Measurements from ENCODE around the gene CCDC102A.
"Not testable (repeated sequence)": the region's sequence is repeated elsewhere in the genome, so short reads cannot be mapped to it uniquely, and the experiment has no call there.

Gene CCDC102A

DNA sequence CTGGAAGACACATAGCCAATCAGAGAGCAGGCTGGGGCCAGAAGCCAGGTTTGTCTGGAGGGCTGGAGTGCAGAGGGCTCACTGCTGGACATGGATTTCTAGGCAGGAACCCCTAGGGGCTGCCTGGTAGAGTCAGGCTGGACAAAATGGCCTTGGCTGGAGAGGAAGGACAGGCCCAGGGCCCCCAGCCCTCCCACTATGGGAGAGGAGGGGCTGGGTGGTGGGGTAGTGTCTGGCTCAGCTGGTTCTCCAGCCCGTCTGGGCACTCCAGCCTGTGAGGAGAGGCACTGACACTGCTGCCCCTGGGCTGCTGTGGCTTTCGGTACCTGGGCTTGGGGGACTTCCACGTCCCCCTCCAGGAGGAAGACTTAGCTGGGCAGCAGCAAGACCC, 28.3 kb downstream of the CCDC102A start:
- peaks cover 33% of the 10 kb centered on the region; the same call in 1 of the 2 replicates for H3K4me1 ChIP-seq (ENCODE audit: control insufficient read depth, insufficient read depth, low read length)
- H3K9ac ChIP-seq (ENCODE audit: low read length): peak overlapping the region; percentile 36
- peak overlapping the region; percentile 46; the same call in 1 of the 2 replicates for H3K27ac ChIP-seq (ENCODE audit: low read depth, low read length)
- no peaks in the 10 kb centered on the region for H3K27me3 ChIP-seq (ENCODE audit: control insufficient read depth, insufficient read depth, low read length)
- H3K9me3 ChIP-seq (ENCODE audit: control insufficient read depth, insufficient read depth, low read depth, low read length): no peaks in the 10 kb centered on the region
- no peaks in the 10 kb centered on the region for H3K36me3 ChIP-seq (ENCODE audit: control insufficient read depth, insufficient read depth, low read length)
- no peak overlapping the region for H3K4me3 ChIP-seq (ENCODE audit: low read depth, low read length)

- H3K9me3 ChIP-seq (ENCODE audit: control insufficient read depth, insufficient read depth, low read depth, low read length): no peaks in the 10 kb centered on the region
- H3K27ac ChIP-seq (ENCODE audit: low read depth, low read length): peak overlapping the region; percentile 46; the same call in 1 of the 2 replicates
- H3K9ac ChIP-seq (ENCODE audit: low read length): peak overlapping the region; percentile 36
- H3K4me3 ChIP-seq (ENCODE audit: low read depth, low read length): no peak overlapping the region
- H3K4me1 ChIP-seq (ENCODE audit: control insufficient read depth, insufficient read depth, low read length): peaks cover 32% of the 10 kb centered on the region; the same call in 1 of the 2 replicates
- no peaks in the 10 kb centered on the region for H3K36me3 ChIP-seq (ENCODE audit: control insufficient read depth, insufficient read depth, low read length)
- no peaks in the 10 kb centered on the region for H3K27me3 ChIP-seq (ENCODE audit: control insufficient read depth, insufficient read depth, low read length)
Observed at GRCh38 chr16:57507136-57508034, 29.0 kb downstream of the CCDC102A start.

- Histone ChIP-seq H3K4me3 (ENCODE audit: low read depth, low read length) (no peak overlapping the region), H3K9me3 (ENCODE audit: control insufficient read depth, insufficient read depth, low read depth, low read length) (no peaks in the 10 kb centered on the region), H3K27me3 (ENCODE audit: control insufficient read depth, insufficient read depth, low read length) (no peaks in the 10 kb centered on the region), H3K9ac (ENCODE audit: low read length) (no peak overlapping the region), H3K27ac (ENCODE audit: low read depth, low read length) (no peak overlapping the region), H3K36me3 (ENCODE audit: control insufficient read depth, insufficient read depth, low read length) (no peaks in the 10 kb centered on the region), H3K4me1 (ENCODE audit: control insufficient read depth, insufficient read depth, low read length) (peaks cover 35% of the 10 kb centered on the region; the same call in 1 of the 2 replicates)
Observed at GRCh38 chr16:57505169-57505568, 31.2 kb downstream of the CCDC102A start.

DNA sequence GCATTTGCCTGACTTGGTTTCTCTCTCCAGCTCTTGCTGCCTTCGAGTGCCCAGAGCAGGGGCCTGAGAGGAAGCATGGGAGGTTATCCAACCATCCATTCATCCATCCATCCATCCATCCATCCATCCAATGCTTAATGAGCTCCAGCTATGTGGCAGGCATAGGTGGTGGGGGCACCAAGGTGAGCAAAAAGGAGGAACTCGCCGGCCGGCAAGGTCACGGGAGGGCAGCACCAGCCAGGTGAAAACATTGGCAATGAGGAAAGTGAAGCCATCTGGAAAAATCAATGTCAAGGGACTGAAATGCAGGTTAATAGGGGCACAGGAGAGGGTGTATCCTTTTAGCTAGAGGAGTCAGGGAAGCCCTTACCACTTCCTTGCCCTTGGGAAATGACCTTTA, 31.9 kb downstream of the CCDC102A start:
- Histone ChIP-seq H3K4me1 (ENCODE audit: control insufficient read depth, insufficient read depth, low read length) (peaks cover 34% of the 10 kb centered on the region; the same call in 1 of the 2 replicates), H3K9ac (ENCODE audit: low read length) (no peak overlapping the region), H3K27ac (ENCODE audit: low read depth, low read length) (no peak overlapping the region), H3K36me3 (ENCODE audit: control insufficient read depth, insufficient read depth, low read length) (no peaks in the 10 kb centered on the region), H3K4me3 (ENCODE audit: low read depth, low read length) (no peak overlapping the region), H3K27me3 (ENCODE audit: control insufficient read depth, insufficient read depth, low read length) (no peaks in the 10 kb centered on the region), H3K9me3 (ENCODE audit: control insufficient read depth, insufficient read depth, low read depth, low read length) (no peaks in the 10 kb centered on the region)

- no peak overlapping the region for H3K27ac ChIP-seq (ENCODE audit: low read depth, low read length)
- no peaks in the 10 kb centered on the region for H3K9me3 ChIP-seq (ENCODE audit: control insufficient read depth, insufficient read depth, low read depth, low read length)
- H3K4me1 ChIP-seq (ENCODE audit: control insufficient read depth, insufficient read depth, low read length): peaks cover 34% of the 10 kb centered on the region; the same call in 1 of the 2 replicates
- no peaks in the 10 kb centered on the region for H3K27me3 ChIP-seq (ENCODE audit: control insufficient read depth, insufficient read depth, low read length)
- no peak overlapping the region for H3K9ac ChIP-seq (ENCODE audit: low read length)
- no peak overlapping the region for H3K4me3 ChIP-seq (ENCODE audit: low read depth, low read length)
- H3K36me3 ChIP-seq (ENCODE audit: control insufficient read depth, insufficient read depth, low read length): no peaks in the 10 kb centered on the region
Observed at GRCh38 chr16:57504001-57504400, 32.4 kb downstream of the CCDC102A start.

DNA sequence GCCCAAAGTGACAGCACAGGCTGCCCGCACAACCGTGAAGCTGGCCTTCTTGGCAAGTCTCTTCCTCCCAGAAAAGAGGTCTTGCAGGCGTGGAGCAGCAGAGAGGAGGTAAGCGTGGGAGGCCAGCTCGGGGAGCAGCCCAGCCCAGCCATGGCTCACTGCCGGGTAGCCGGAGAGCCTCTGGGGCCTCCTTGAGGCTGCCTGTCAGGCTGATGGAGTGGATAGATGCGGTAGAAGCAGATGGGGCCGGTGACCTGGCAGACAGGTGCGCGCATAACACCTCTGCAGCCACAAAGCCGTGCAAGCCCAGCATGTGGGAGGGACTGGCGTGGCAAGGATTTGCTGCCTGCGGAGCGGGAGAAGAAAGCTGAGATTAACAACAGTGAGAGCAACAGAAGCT, 33.0 kb downstream of the CCDC102A start:
- H3K4me3 ChIP-seq (ENCODE audit: low read depth, low read length): no peak overlapping the region
- no peak overlapping the region for H3K9ac ChIP-seq (ENCODE audit: low read length)
- no peaks in the 10 kb centered on the region for H3K36me3 ChIP-seq (ENCODE audit: control insufficient read depth, insufficient read depth, low read length)
- H3K9me3 ChIP-seq (ENCODE audit: control insufficient read depth, insufficient read depth, low read depth, low read length): no peaks in the 10 kb centered on the region
- no peaks in the 10 kb centered on the region for H3K27me3 ChIP-seq (ENCODE audit: control insufficient read depth, insufficient read depth, low read length)
- H3K27ac ChIP-seq (ENCODE audit: low read depth, low read length): no peak overlapping the region
- peaks cover 31% of the 10 kb centered on the region; the same call in 1 of the 2 replicates for H3K4me1 ChIP-seq (ENCODE audit: control insufficient read depth, insufficient read depth, low read length)

DNA sequence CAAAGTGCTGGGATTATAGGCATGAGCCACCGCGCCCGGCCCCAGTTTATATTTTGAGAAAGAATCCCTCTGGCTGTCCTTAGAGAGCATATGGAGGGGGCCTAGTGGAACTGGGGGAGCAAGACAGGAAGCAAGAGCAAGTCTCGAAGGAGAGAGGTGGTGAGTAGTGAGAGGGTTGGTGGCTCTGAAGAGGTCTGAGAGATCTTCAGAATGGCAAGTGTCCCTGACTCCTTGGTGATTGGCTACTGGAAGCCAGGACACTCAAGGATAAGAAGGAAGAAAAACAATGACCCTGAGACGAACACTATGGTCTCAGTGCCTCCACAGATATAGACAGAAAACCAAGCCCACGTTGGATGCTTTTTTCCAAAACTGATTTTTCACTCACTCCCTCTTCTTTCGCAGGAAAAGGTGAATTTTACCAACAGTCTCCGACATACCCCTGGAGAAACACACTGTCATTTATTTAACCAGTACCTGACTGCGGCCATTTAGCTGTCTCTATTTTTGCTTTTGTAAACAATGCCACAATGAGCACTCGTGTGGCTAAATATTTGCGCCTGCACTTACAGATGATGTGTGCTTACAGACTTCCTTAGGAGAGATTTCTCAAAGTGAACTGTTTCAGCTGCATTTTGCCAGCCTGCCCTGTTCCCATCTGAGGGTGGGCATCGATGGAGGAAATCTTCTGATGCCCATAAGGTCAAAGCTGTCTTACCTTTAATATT, 34.2 kb downstream of the CCDC102A start:
- Histone ChIP-seq H3K36me3 (ENCODE audit: control insufficient read depth, insufficient read depth, low read length) (no peaks in the 10 kb centered on the region), H3K9me3 (ENCODE audit: control insufficient read depth, insufficient read depth, low read depth, low read length) (no peaks in the 10 kb centered on the region), H3K4me3 (ENCODE audit: low read depth, low read length) (no peak overlapping the region), H3K4me1 (ENCODE audit: control insufficient read depth, insufficient read depth, low read length) (peaks cover 20% of the 10 kb centered on the region; the same call in 1 of the 2 replicates), H3K27ac (ENCODE audit: low read depth, low read length) (no peak overlapping the region), H3K27me3 (ENCODE audit: control insufficient read depth, insufficient read depth, low read length) (no peaks in the 10 kb centered on the region), H3K9ac (ENCODE audit: low read length) (no peak overlapping the region)

- peak overlapping the region; percentile 1; the same call in 1 of the 2 replicates for H3K27ac ChIP-seq (ENCODE audit: low read depth, low read length)
- no peak overlapping the region for H3K4me3 ChIP-seq (ENCODE audit: low read depth, low read length)
- no peaks in the 10 kb centered on the region for H3K27me3 ChIP-seq (ENCODE audit: control insufficient read depth, insufficient read depth, low read length)
- H3K9ac ChIP-seq (ENCODE audit: low read length): peak overlapping the region; percentile 30
- peaks cover 17% of the 10 kb centered on the region; the same call in 1 of the 2 replicates for H3K4me1 ChIP-seq (ENCODE audit: control insufficient read depth, insufficient read depth, low read length)
- no peaks in the 10 kb centered on the region for H3K9me3 ChIP-seq (ENCODE audit: control insufficient read depth, insufficient read depth, low read depth, low read length)
- H3K36me3 ChIP-seq (ENCODE audit: control insufficient read depth, insufficient read depth, low read length): no peaks in the 10 kb centered on the region
Observed at GRCh38 chr16:57501492-57501891, 34.9 kb downstream of the CCDC102A start.

GRCh38 chr16:57500578-57501111, 35.7 kb downstream of the CCDC102A start:
- Histone ChIP-seq H3K4me1 (ENCODE audit: control insufficient read depth, insufficient read depth, low read length) (peaks cover 17% of the 10 kb centered on the region; the same call in 1 of the 2 replicates), H3K4me3 (ENCODE audit: low read depth, low read length) (no peak overlapping the region), H3K27ac (ENCODE audit: low read depth, low read length) (peak overlapping the region; percentile 1; the same call in 1 of the 2 replicates), H3K36me3 (ENCODE audit: control insufficient read depth, insufficient read depth, low read length) (no peaks in the 10 kb centered on the region), H3K9ac (ENCODE audit: low read length) (peak overlapping the region; percentile 30), H3K27me3 (ENCODE audit: control insufficient read depth, insufficient read depth, low read length) (no peaks in the 10 kb centered on the region), H3K9me3 (ENCODE audit: control insufficient read depth, insufficient read depth, low read depth, low read length) (no peaks in the 10 kb centered on the region)

GRCh38 chr16:57499941-57500340, 36.4 kb downstream of the CCDC102A start:
- H3K27ac ChIP-seq (ENCODE audit: low read depth, low read length); H3K36me3 ChIP-seq (ENCODE audit: control insufficient read depth, insufficient read depth, low read length); H3K27me3 ChIP-seq (ENCODE audit: control insufficient read depth, insufficient read depth, low read length); H3K4me3 ChIP-seq (ENCODE audit: low read depth, low read length); H3K9ac ChIP-seq (ENCODE audit: low read length); H3K9me3 ChIP-seq (ENCODE audit: control insufficient read depth, insufficient read depth, low read depth, low read length): not testable (repeated sequence)
- peaks cover 17% of the 10 kb centered on the region; the same call in 1 of the 2 replicates for H3K4me1 ChIP-seq (ENCODE audit: control insufficient read depth, insufficient read depth, low read length)
